ENCODE results near the gene ACVR1C. TPM values are rescaled to one million over a fixed set of nuclear protein-coding genes. Genes with fewer than 3 reads are reported as not detected.
A peak's percentile ranks its signal among the peaks of the same experiment; 100 is the strongest.

The ACVR1C gene
- total and polyA plus RNA-seq, 2 of the 8 experiments (the other 6 are each of a cell fraction or from before 2014, with no cell fraction given), result 0.21 to 0.52 TPM

DNA sequence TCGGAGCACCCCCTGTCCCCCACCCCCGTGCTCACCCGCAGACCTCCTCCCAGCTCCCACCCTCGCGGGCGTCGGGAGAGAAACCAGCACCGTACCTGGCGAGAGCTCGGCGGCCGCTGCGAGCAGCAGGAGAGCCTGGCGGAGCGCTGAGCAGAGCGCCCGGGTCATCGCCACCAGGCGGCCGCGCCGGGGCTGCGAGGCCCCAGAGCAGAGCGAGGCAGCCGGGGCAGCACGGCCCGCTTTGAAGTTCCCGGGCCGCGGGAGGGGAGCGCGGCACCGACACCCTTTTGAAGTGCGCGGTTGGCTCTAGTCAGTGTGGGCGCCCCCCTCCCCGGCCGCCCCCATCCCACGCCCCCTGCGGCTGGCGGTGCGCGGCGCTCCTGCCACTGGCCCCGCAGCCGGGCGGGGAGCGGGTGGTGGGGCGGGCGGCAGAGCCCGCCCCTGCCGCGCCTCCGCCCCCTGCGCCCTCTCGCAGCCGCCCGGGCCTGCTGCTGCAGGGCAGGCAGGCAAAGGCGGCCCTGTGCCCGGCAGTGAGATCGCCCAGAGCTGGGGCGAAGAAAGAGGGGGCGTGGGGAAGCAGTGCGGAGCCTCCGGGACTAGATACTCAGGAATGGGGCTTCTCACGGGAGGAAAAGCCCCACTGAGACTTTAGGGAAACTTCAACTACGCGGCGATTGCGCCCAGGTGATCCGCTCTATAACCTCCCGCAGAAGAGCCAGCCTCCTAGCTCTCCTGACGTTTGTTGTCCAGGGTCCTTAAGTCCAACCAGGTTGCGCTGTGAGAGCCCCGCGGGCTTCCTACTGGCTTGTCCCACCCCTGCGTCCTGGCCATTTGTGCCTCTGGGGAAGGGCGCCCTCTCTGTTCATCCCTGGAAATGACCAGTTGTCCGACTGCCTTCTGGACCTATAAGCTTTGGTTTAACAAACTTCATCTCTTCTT lies at the start of gene ACVR1C (continued):
- TF ChIP-seq CHD1 (IDR thresholded peaks at IDR 0.05; ENCODE audit: low read depth, low read length) (no peak), EP300 (IDR thresholded peaks at IDR 0.05; ENCODE audit: borderline replicate concordance in 1 of 2, low read depth in 2 of 2, low read length in 2 of 2) (no peak), GABPA (IDR thresholded peaks at IDR 0.05; ENCODE audit: borderline replicate concordance, insufficient read depth, low read length) (no peak), JUND (IDR thresholded peaks at IDR 0.05; ENCODE audit: low read length) (no peak), USF2 (IDR thresholded peaks at IDR 0.05; ENCODE audit: low read length) (no peak), RNF2 (IDR thresholded peaks at IDR 0.05; ENCODE audit: borderline replicate concordance, low read depth, low read length, missing control alignments, poor library complexity, severe bottlenecking) (no peak), EZH2 (IDR thresholded peaks at IDR 0.05; ENCODE audit: low read depth, low read length, severe bottlenecking) (peak; percentile 56), CBX5 (IDR thresholded peaks at IDR 0.05; ENCODE audit: low read depth, low read length) (no peak), JUN (IDR thresholded peaks at IDR 0.05; ENCODE audit: low read depth, low read length) (no peak), CBX8 (IDR thresholded peaks at IDR 0.05; ENCODE audit: borderline replicate concordance, low read depth, low read length) (no peak), KDM1A (IDR thresholded peaks at IDR 0.05; ENCODE audit: borderline replicate concordance, low read length) (no peak), RBBP5 (IDR thresholded peaks at IDR 0.05; ENCODE audit: borderline replicate concordance, low read depth, low read length) (no peak; the same call in 1 of the 2 replicates), SAP30 (IDR thresholded peaks at IDR 0.05; ENCODE audit: insufficient read depth, insufficient replicate concordance, low read length) (peak; percentile 44), TBP (IDR thresholded peaks at IDR 0.05; ENCODE audit: low read depth, low read length) (no peak; the same call in 1 of the 2 replicates), SP2 (IDR thresholded peaks at IDR 0.05; ENCODE audit: low read length) (no peak), SRF (IDR thresholded peaks at IDR 0.05; ENCODE audit: low read depth, low read length) (no peak), RXRA (IDR thresholded peaks at IDR 0.05; ENCODE audit: insufficient read depth, low read depth, low read length) (no peak), GTF2F1 (IDR thresholded peaks at IDR 0.05; ENCODE audit: borderline replicate concordance, low read depth, low read length) (no peak), SUZ12 (IDR thresholded peaks at IDR 0.05; ENCODE audit: low read length) (no peak; the same call in 1 of the 2 replicates), TAF7 (optimal IDR thresholded peaks at IDR 0.05; ENCODE audit: borderline replicate concordance, low read depth, low read length) (no peak)
- TF ChIP-seq, protein P1, sequence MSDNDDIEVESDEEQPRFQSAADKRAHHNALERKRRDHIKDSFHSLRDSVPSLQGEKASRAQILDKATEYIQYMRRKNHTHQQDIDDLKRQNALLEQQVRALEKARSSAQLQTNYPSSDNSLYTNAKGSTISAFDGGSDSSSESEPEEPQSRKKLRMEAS (IDR thresholded peaks at IDR 0.05), result peak; percentile 24; the same call in 1 of the 2 replicates

Measured in H1 (cell line).